HG02981 (cell line): ENCODE data around the gene RNASE11.

ENCODE experiments used
- ATAC-seq: cut with Tn5 transposase; IDR thresholded peaks from one replicate; pipeline ENCODE4 v1.9.1; 2021; ENCODE audit warnings: mild to moderate bottlenecking, moderate library complexity; ENCODE audit not compliant: unreplicated experiment

The RNASE11 gene

GRCh38 chr14:20546877-20547276 lies 40.9 kb downstream of the RNASE11 start:
- ATAC-seq, result no peak

- ATAC-seq, result no peak
Observed at GRCh38 chr14:20539906-20540305, 47.9 kb downstream of the RNASE11 start.
